ENCODE measurements around the gene UBR1.

Gene UBR1

DNA sequence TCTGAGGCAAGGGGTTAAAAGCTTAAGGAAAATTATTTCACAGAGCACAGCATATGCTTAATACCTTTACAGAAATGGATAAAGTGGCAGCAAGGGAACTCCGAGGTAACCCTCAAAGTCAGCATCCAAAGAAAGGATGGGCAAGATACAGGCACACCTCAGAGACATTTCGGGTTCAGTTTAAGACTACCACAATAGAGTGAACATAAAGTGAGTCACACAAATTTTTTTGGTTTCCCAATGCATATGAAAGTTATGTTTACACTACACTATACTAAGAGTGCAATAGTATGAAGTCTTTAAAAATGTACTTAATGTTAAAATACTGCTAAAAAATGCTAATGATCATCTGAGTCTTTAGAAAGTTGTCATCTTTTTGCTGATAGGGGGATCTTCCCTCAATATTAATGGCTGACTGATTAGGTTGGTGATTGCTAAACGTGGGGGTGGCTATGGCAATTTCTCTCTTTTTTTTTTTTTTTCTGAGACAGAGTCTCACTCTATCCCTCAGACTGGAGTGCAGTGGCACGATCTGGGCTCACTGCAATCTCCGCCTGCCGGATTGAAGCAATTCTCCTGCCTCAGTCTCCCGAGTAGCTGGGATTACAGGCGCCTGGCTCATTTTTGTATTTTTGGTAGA, 10.0 kb downstream of the UBR1 start:
- no peaks in the 10 kb centered on the region for H3K36me3 ChIP-seq (ENCODE audit: control insufficient read depth, insufficient read depth, low read length)
- no peaks in the 10 kb centered on the region for H3K9me3 ChIP-seq (ENCODE audit: control insufficient read depth, low read length)
- H3K4me1 ChIP-seq: no peaks in the 10 kb centered on the region
- H3K4me3 ChIP-seq (ENCODE audit: low read depth, low read length): no peak overlapping the region
- H3K27ac ChIP-seq: no peak overlapping the region
- H3K27me3 ChIP-seq (ENCODE audit: control insufficient read depth, insufficient read depth, low read length): no peaks in the 10 kb centered on the region
- H3K9ac ChIP-seq: no peak overlapping the region
- H2AFZ ChIP-seq: no peak overlapping the region
- TF ChIP-seq, protein P1, sequence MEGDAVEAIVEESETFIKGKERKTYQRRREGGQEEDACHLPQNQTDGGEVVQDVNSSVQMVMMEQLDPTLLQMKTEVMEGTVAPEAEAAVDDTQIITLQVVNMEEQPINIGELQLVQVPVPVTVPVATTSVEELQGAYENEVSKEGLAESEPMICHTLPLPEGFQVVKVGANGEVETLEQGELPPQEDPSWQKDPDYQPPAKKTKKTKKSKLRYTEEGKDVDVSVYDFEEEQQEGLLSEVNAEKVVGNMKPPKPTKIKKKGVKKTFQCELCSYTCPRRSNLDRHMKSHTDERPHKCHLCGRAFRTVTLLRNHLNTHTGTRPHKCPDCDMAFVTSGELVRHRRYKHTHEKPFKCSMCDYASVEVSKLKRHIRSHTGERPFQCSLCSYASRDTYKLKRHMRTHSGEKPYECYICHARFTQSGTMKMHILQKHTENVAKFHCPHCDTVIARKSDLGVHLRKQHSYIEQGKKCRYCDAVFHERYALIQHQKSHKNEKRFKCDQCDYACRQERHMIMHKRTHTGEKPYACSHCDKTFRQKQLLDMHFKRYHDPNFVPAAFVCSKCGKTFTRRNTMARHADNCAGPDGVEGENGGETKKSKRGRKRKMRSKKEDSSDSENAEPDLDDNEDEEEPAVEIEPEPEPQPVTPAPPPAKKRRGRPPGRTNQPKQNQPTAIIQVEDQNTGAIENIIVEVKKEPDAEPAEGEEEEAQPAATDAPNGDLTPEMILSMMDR (IDR thresholded peaks at IDR 0.05): no peak
- no peak overlapping the region for H3K4me2 ChIP-seq (ENCODE audit: low read length)
- no peaks in the 10 kb centered on the region for H3K79me2 ChIP-seq

DNA sequence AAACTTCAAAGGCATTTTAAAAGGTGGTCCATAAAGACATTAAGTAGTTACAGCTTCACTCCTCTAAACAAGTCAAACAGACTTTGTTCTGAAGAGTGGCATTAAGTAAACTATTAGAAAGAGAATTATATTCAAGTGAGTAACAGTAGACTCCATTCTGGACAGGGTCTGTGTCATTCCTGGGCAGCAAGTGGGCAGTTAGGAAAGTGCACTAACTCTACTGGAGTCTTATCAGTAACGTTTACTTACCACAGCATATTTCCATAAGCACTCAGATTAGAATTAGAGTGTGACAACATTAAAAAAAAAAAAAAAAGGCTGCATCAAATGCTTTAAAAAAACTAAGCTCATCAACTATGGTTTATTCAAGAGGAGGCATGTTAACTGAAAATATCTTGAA, 10.6 kb downstream of the UBR1 start:
- no peaks in the 10 kb centered on the region for H3K27me3 ChIP-seq (ENCODE audit: control insufficient read depth, insufficient read depth, low read length)
- H3K27ac ChIP-seq: no peak overlapping the region
- H3K36me3 ChIP-seq (ENCODE audit: control insufficient read depth, insufficient read depth, low read length): no peaks in the 10 kb centered on the region
- TF ChIP-seq, protein P1 (IDR thresholded peaks at IDR 0.05): no peak
- no peaks in the 10 kb centered on the region for H3K9me3 ChIP-seq (ENCODE audit: control insufficient read depth, low read length)
- no peak overlapping the region for H3K4me2 ChIP-seq (ENCODE audit: low read length)
- H3K4me1 ChIP-seq: no peaks in the 10 kb centered on the region
- no peaks in the 10 kb centered on the region for H3K79me2 ChIP-seq
- H2AFZ ChIP-seq: no peak overlapping the region
- H3K4me3 ChIP-seq (ENCODE audit: low read depth, low read length): no peak overlapping the region
- H3K9ac ChIP-seq: no peak overlapping the region

DNA sequence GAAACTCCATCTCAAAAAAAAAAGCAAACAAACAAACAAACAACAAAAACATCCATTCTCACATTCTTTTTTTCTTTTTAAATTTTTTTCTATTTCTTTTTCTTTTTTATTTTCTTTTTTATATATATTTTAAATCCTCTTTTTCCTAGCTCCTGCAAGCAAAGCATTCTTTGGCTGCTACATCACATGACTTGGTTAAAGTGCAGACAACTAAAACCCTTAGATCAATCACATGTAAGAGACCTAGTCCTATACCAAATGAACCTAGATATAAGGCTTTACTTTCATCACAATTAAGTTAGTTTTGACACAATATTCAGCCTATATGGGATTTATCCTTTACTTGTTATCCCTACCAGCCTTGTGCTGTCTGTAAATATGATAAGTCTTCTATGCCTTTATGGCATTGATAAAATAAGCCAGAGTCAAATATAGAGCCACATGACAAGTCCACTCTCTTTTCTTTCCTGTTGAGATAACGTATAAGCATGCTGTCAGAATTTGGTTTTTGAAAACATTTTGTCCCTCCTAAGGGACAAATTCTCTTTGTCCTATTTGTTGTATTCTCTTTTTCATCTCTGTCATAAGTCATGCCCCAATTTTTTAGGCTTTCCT, 11.3 kb downstream of the UBR1 start:
- Histone ChIP-seq H3K27me3 (ENCODE audit: control insufficient read depth, insufficient read depth, low read length) (no peaks in the 10 kb centered on the region), H3K4me1 (no peaks in the 10 kb centered on the region), H3K4me2 (ENCODE audit: low read length) (no peak overlapping the region), H3K9me3 (ENCODE audit: control insufficient read depth, low read length) (no peaks in the 10 kb centered on the region), H2AFZ (no peak overlapping the region), H3K9ac (no peak overlapping the region), H3K4me3 (ENCODE audit: low read depth, low read length) (no peak overlapping the region), H3K36me3 (ENCODE audit: control insufficient read depth, insufficient read depth, low read length) (no peaks in the 10 kb centered on the region), H3K79me2 (no peaks in the 10 kb centered on the region), H3K27ac (no peak overlapping the region)
- TF ChIP-seq, protein P1 (IDR thresholded peaks at IDR 0.05): no peak

DNA sequence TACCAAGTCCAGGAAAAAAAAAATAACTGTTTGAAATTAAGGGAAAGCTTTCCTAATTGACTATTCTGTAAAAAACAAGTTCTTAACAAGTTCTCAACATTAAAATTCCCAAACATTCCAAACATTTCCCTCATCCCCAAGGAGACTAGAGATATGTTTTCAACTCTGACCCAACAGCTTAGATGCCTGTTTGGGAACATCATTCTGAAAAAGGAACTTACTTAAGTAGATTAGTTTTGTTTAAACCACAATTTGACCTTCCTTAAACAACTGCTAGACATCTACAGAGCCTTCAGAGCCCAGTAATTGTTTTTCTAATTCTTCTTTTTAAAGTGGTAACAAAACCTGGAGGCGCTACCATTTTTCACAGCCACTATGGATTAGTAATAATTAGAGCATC, 12.8 kb downstream of the UBR1 start:
- Histone ChIP-seq H3K9me3 (ENCODE audit: control insufficient read depth, low read length) (no peaks in the 10 kb centered on the region), H3K79me2 (no peaks in the 10 kb centered on the region), H3K36me3 (ENCODE audit: control insufficient read depth, insufficient read depth, low read length) (no peaks in the 10 kb centered on the region), H3K9ac (no peak overlapping the region), H3K4me3 (ENCODE audit: low read depth, low read length) (no peak overlapping the region), H3K4me2 (ENCODE audit: low read length) (no peak overlapping the region), H3K4me1 (no peaks in the 10 kb centered on the region), H3K27me3 (ENCODE audit: control insufficient read depth, insufficient read depth, low read length) (no peaks in the 10 kb centered on the region), H2AFZ (no peak overlapping the region), H3K27ac (no peak overlapping the region)
- TF ChIP-seq, protein P1 (IDR thresholded peaks at IDR 0.05): no peak

DNA sequence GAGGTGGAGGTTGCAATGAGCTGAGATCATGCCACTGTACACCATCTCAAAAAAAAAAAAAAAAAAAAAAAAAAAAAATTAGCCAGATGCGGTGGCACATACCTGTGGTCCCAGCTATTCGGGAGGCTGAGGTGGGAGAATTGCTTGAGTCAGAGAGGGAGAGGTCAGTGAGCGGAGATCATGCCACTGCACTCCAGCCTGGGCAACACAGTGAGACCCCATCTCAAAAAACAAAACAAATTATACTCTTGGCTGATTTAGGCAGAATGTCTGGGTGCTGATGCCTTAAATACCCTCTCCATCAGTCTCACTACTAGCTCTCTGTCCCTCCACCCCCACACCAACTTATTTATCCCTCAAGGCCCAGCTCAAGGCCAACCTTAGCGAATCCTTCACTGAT, 14.0 kb downstream of the UBR1 start:
- Histone ChIP-seq H3K9me3 (ENCODE audit: control insufficient read depth, low read length) (no peaks in the 10 kb centered on the region), H3K4me3 (ENCODE audit: low read depth, low read length) (no peak overlapping the region), H3K27ac (no peak overlapping the region), H2AFZ (no peak overlapping the region), H3K79me2 (no peaks in the 10 kb centered on the region), H3K27me3 (ENCODE audit: control insufficient read depth, insufficient read depth, low read length) (no peaks in the 10 kb centered on the region), H3K9ac (no peak overlapping the region), H3K4me2 (ENCODE audit: low read length) (no peak overlapping the region), H3K4me1 (no peaks in the 10 kb centered on the region), H3K36me3 (ENCODE audit: control insufficient read depth, insufficient read depth, low read length) (no peaks in the 10 kb centered on the region)
- TF ChIP-seq, protein P1 (IDR thresholded peaks at IDR 0.05): no peak

Data from parathyroid adenoma (tissue), 2 donors.